ENCODE data around the gene PLBD1.

Gene PLBD1

DNA sequence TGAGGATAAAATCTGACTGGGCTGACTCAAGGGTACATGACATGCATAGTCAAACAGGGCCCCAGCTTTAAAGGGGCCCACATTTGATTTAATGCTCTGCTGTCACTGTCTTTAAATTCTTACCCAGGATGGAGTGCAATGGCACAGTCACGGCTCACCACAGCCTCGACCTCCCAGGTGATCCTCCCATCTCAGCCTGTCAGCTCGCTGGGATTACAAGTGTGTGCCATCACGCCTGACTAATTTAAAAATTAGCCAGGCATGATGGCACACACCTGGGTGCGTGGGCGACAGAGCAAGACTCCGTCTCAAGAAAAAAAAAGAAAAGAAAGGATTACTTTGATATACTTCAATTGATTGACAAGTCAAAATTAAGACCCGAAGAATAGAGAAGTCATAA is 9.2 kb upstream of the PLBD1 start:
- Histone ChIP-seq H3K36me3 (ENCODE audit: control insufficient read depth, insufficient read depth, low read length) (no peaks in the 10 kb centered on the region), H3K27me3 (replicated peaks; ENCODE audit: control insufficient read depth, insufficient read depth, low read length) (no peaks in the 10 kb centered on the region)

DNA sequence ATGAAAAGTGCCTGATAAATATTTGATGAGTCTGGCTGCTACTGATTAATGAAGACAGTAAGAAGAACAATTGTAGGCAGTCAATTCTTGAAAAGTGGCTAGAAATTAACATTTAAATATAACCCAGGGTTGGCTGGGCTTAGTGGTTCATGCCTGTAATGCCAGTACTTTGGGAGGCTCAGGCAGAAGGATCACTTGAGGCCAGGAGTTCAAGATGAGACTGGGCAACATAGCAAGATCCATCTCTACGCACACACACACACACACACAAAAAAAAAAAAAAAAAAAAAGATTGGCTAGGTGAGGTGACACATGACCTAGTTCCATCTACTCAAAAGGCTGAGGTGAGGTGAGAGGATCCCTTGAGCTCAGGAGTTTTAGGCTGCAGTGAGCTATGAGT is 7.9 kb upstream of the PLBD1 start:
- Histone ChIP-seq H3K4me3 (replicated peaks; ENCODE audit: low read depth, low read length) (no peak overlapping the region), H3K36me3 (ENCODE audit: control insufficient read depth, insufficient read depth, low read length) (no peaks in the 10 kb centered on the region), H3K27me3 (replicated peaks; ENCODE audit: control insufficient read depth, insufficient read depth, low read length) (no peaks in the 10 kb centered on the region)
- no peak for DNase-seq (ENCODE audit: extremely low read depth, insufficient read length)
- TF ChIP-seq, protein P1, sequence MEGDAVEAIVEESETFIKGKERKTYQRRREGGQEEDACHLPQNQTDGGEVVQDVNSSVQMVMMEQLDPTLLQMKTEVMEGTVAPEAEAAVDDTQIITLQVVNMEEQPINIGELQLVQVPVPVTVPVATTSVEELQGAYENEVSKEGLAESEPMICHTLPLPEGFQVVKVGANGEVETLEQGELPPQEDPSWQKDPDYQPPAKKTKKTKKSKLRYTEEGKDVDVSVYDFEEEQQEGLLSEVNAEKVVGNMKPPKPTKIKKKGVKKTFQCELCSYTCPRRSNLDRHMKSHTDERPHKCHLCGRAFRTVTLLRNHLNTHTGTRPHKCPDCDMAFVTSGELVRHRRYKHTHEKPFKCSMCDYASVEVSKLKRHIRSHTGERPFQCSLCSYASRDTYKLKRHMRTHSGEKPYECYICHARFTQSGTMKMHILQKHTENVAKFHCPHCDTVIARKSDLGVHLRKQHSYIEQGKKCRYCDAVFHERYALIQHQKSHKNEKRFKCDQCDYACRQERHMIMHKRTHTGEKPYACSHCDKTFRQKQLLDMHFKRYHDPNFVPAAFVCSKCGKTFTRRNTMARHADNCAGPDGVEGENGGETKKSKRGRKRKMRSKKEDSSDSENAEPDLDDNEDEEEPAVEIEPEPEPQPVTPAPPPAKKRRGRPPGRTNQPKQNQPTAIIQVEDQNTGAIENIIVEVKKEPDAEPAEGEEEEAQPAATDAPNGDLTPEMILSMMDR (IDR thresholded peaks at IDR 0.05; ENCODE audit: insufficient read depth, low read length, poor library complexity, severe bottlenecking) = no peak

More for the DNA sequence above, 9.2 kb upstream of the PLBD1 start:
- no peak overlapping the region for H3K4me3 ChIP-seq (replicated peaks; ENCODE audit: low read depth, low read length)
- no peak for DNase-seq (ENCODE audit: extremely low read depth, insufficient read length)
- TF ChIP-seq, protein P1 (IDR thresholded peaks at IDR 0.05; ENCODE audit: insufficient read depth, low read length, poor library complexity, severe bottlenecking) = no peak

DNA sequence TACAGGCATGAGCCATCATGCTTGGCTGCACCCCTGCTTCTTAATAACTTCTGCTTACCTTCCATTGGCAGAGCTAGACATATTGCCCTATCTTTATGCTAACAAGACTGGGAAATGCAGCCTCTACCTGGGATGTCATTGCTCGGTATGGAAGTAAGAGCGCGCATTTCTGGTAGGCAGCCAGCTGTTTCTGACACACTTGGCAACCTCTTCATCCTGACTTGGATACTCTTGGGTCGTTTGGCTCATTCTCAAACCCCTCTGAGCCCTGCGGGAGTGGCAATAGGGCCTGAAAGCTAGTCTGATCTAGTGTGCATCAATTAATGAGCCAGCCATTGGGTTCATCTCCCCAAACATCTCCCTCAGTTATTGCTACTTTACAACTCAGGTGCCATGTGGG is 5.4 kb upstream of the PLBD1 start:
- no peaks in the 10 kb centered on the region for H3K27me3 ChIP-seq (replicated peaks; ENCODE audit: control insufficient read depth, insufficient read depth, low read length)
- TF ChIP-seq, protein P1 (IDR thresholded peaks at IDR 0.05; ENCODE audit: insufficient read depth, low read length, poor library complexity, severe bottlenecking) = no peak
- no peaks in the 10 kb centered on the region for H3K36me3 ChIP-seq (ENCODE audit: control insufficient read depth, insufficient read depth, low read length)
- DNase-seq (ENCODE audit: extremely low read depth, insufficient read length) = no peak
- H3K4me3 ChIP-seq (replicated peaks; ENCODE audit: low read depth, low read length) = no peak overlapping the region

DNA sequence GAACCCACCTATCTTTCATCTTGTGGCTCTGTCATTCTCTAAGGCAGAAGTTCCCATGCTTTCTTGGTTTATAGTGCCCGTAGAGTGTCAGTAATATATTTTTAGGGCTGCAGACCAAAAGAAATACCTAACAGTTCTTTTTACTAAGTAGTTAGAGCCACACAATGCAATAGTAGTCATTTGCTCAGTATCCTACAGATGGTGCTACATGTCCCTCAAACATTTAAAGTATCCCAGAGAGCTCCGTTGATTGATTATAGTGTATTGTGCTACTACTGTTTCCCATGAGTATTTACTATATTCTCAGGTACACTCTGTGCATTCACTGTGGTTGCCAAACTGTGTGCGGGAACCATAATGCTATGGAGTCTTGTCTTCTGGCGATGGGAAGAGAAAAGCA is 4.7 kb upstream of the PLBD1 start:
- no peak for DNase-seq (ENCODE audit: extremely low read depth, insufficient read length)
- no peaks in the 10 kb centered on the region for H3K27me3 ChIP-seq (replicated peaks; ENCODE audit: control insufficient read depth, insufficient read depth, low read length)
- TF ChIP-seq, protein P1 (IDR thresholded peaks at IDR 0.05; ENCODE audit: insufficient read depth, low read length, poor library complexity, severe bottlenecking) = no peak

DNA sequence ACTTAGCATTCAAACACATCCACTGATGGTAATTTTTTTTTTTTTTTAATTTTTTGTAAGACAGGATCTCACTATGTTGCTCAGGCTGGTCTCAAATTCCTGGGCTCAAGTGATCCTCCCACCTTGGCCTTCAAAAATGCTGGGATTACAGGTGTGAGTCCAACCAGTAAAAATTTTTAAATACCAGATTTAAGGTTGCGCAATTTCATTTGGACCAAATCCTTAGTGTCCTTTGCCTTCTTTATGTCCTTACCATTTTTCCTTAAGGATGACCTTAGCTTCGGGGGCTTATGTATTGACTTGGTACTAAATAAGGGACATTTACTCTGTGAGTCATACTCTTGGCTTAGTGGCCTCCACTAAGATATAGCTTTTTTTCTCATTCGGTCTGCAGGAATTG is 4.1 kb upstream of the PLBD1 start:
- H3K4me3 ChIP-seq (replicated peaks; ENCODE audit: low read depth, low read length) = no peak overlapping the region
- no peaks in the 10 kb centered on the region for H3K36me3 ChIP-seq (ENCODE audit: control insufficient read depth, insufficient read depth, low read length)
- H3K27me3 ChIP-seq (replicated peaks; ENCODE audit: control insufficient read depth, insufficient read depth, low read length) = no peaks in the 10 kb centered on the region; the same call in 1 of the 2 replicates
- DNase-seq (ENCODE audit: extremely low read depth, insufficient read length) = no peak
- TF ChIP-seq, protein P1 (IDR thresholded peaks at IDR 0.05; ENCODE audit: insufficient read depth, low read length, poor library complexity, severe bottlenecking) = no peak

More for the DNA sequence above, 4.7 kb upstream of the PLBD1 start:
- H3K36me3 ChIP-seq (ENCODE audit: control insufficient read depth, insufficient read depth, low read length) = no peaks in the 10 kb centered on the region
- H3K4me3 ChIP-seq (replicated peaks; ENCODE audit: low read depth, low read length) = no peak overlapping the region

DNA sequence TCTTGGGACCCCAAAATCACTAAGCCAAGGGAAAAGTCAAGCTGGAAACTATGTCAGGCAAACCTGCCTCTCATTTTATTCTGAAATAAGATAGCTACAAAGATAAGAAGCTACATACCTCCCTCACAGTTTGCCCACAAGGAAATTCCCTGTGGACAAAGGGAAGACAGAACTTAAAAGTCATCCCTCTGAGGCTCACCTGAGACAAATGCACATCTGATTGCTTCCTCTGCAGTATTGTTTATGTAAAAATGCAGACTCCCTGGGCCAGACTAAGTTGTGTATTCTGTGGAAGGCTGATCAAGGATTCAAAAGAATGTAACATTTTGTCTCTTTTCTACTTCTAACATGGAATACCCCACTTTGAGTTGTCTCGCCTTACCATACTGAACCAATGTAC is 2.5 kb upstream of the PLBD1 start:
- TF ChIP-seq, protein P1 (IDR thresholded peaks at IDR 0.05; ENCODE audit: insufficient read depth, low read length, poor library complexity, severe bottlenecking) = no peak
- DNase-seq (ENCODE audit: extremely low read depth, insufficient read length) = no peak
- no peak overlapping the region for H3K4me3 ChIP-seq (replicated peaks; ENCODE audit: low read depth, low read length)
- H3K27me3 ChIP-seq (replicated peaks; ENCODE audit: control insufficient read depth, insufficient read depth, low read length) = no peaks in the 10 kb centered on the region; the same call in 1 of the 2 replicates
- H3K36me3 ChIP-seq (ENCODE audit: control insufficient read depth, insufficient read depth, low read length) = no peaks in the 10 kb centered on the region

All from GM06990 (cell line).